H9 (cell line): ENCODE measurements around the gene TRPM5. TPM values are rescaled to one million over a fixed set of nuclear protein-coding genes. Genes with fewer than 3 reads are reported as not detected.

Experiments
- DNase-seq: peaks from one replicate; pipeline ENCODE4 v3.0.0-alpha.2; 2017
- H2AFZ ChIP-seq: one replicate; pipeline ENCODE4 v1.6.1; 2013; ENCODE audit warnings: mild to moderate bottlenecking, low read length, control low read depth, moderate library complexity
- H2AK5ac ChIP-seq: 2 replicates; pipeline ENCODE4 v1.6.1; 2013; ENCODE audit warnings: low read length, control low read depth, mixed read lengths; ENCODE audit not compliant: insufficient read length
- H2BK120ac ChIP-seq: one replicate; pipeline ENCODE4 v1.6.1; 2013; ENCODE audit warnings: low read depth, mild to moderate bottlenecking, low read length, control low read depth, inconsistent platforms; ENCODE audit not compliant: poor library complexity, severe bottlenecking
- H2BK12ac ChIP-seq: 2 replicates; pipeline ENCODE4 v1.6.1; 2013; ENCODE audit warnings: low read length, control low read depth, mixed read lengths, low read depth; ENCODE audit not compliant: insufficient read length
- H2BK15ac ChIP-seq: 2 replicates; pipeline ENCODE4 v1.6.1; 2013; ENCODE audit warnings: low read depth, low read length, control low read depth
- H2BK20ac ChIP-seq: one replicate; pipeline ENCODE4 v1.6.1; 2013; ENCODE audit warnings: low read depth, mild to moderate bottlenecking, low read length, control low read depth, inconsistent platforms; ENCODE audit not compliant: poor library complexity, severe bottlenecking
- H2BK5ac ChIP-seq: 2 replicates; pipeline ENCODE4 v1.6.1; 2013; ENCODE audit warnings: low read length, control low read depth, mixed read lengths; ENCODE audit not compliant: insufficient read length
- H3K14ac ChIP-seq: 2 replicates; pipeline ENCODE4 v1.6.1; 2013; ENCODE audit warnings: low read length, control low read depth; ENCODE audit not compliant: insufficient read depth
- H3K18ac ChIP-seq: 2 replicates; pipeline ENCODE4 v1.6.1; 2013; ENCODE audit warnings: low read depth, mild to moderate bottlenecking, mixed read lengths, low read length, control low read depth; ENCODE audit not compliant: insufficient read length
- H3K23ac ChIP-seq: 2 replicates; pipeline ENCODE4 v1.6.1; 2013; ENCODE audit warnings: low read length, control low read depth, mixed read lengths, low read depth; ENCODE audit not compliant: insufficient read length
- H3K23me2 ChIP-seq: 2 replicates; pipeline ENCODE4 v1.6.1; 2013; ENCODE audit warnings: low read depth, mild to moderate bottlenecking, mixed read lengths, low read length, control low read depth; ENCODE audit not compliant: insufficient read length, poor library complexity, severe bottlenecking
- H3K27ac ChIP-seq: 2 replicates; pipeline ENCODE4 v1.5.1; 2013; ENCODE audit warnings: low read length, control low read depth, mixed read lengths, low read depth; ENCODE audit not compliant: insufficient read length
- H3K27me3 ChIP-seq: 2 replicates; pipeline ENCODE4 v1.6.1; 2013; ENCODE audit warnings: low read length, control low read depth, inconsistent platforms; ENCODE audit not compliant: insufficient read depth
- H3K4ac ChIP-seq: 2 replicates; pipeline ENCODE4 v1.6.1; 2013; ENCODE audit warnings: low read depth, mild to moderate bottlenecking, control low read depth, inconsistent platforms, low read length, moderate library complexity
- H3K4me1 ChIP-seq: 2 replicates; pipeline ENCODE4 v1.6.1; 2013; ENCODE audit warnings: low read length, control low read depth, inconsistent platforms; ENCODE audit not compliant: insufficient read depth
- H3K4me2 ChIP-seq: 2 replicates; pipeline ENCODE4 v1.6.1; 2013; ENCODE audit warnings: low read length, control low read depth, mixed read lengths; ENCODE audit not compliant: insufficient read length, insufficient read depth
- H3K56ac ChIP-seq: 2 replicates; pipeline ENCODE4 v1.6.1; 2013; ENCODE audit warnings: low read depth, mild to moderate bottlenecking, mixed read lengths, low read length, control low read depth; ENCODE audit not compliant: insufficient read length
- H3K79me1 ChIP-seq: 2 replicates; pipeline ENCODE4 v1.6.1; 2013; ENCODE audit warnings: low read depth, mild to moderate bottlenecking, moderate library complexity, low read length, control low read depth, inconsistent platforms; ENCODE audit not compliant: insufficient read depth, poor library complexity, severe bottlenecking
- H3K79me2 ChIP-seq: 2 replicates; pipeline ENCODE4 v1.6.1; 2013; ENCODE audit warnings: low read length, control low read depth, inconsistent platforms; ENCODE audit not compliant: insufficient read depth
- H3K9ac ChIP-seq: 2 replicates; pipeline ENCODE4 v1.6.1; 2013; ENCODE audit warnings: low read length, control low read depth, mixed read lengths; ENCODE audit not compliant: insufficient read length; ENCODE audit errors: extremely low read depth
- H3K9me3 ChIP-seq: one replicate; pipeline ENCODE4 v1.6.1; 2013; ENCODE audit warnings: low read depth, low read length, inconsistent platforms; ENCODE audit not compliant: control insufficient read depth
- H3T11ph ChIP-seq: one replicate; pipeline ENCODE4 v1.6.1; 2013; ENCODE audit warnings: mild to moderate bottlenecking, low read length, control low read depth, inconsistent platforms
- H4K20me1 ChIP-seq: one replicate; pipeline ENCODE4 v1.6.1; 2013; ENCODE audit not compliant: control insufficient read depth, insufficient read length, insufficient read depth
- H4K5ac ChIP-seq: 2 replicates; pipeline ENCODE4 v1.6.1; 2013; ENCODE audit warnings: low read depth, mild to moderate bottlenecking, mixed read lengths, low read length, control low read depth; ENCODE audit not compliant: insufficient read length
- H4K8ac ChIP-seq: replicated peaks from 2 replicates; pipeline ENCODE4 v1.6.1; 2013; ENCODE audit warnings: low read length, control low read depth, mixed read lengths, low read depth; ENCODE audit not compliant: insufficient read length
- H4K91ac ChIP-seq: 2 replicates; pipeline ENCODE4 v1.6.1; 2013; ENCODE audit warnings: low read depth, mild to moderate bottlenecking, moderate library complexity, mixed read lengths, low read length, control low read depth; ENCODE audit not compliant: insufficient read length
- H3K27ac Mint-ChIP-seq, 3 experiments: 2 replicates in 2 of 3; 3 replicates in 1 of 3; pipeline ENCODE4 v1.8.0; 2020 to 2021; ENCODE audit warnings: mixed read lengths in 3 of 3, mild to moderate bottlenecking in 1 of 3, moderate library complexity in 1 of 3
- H3K27me3 Mint-ChIP-seq: 2 replicates; pipeline ENCODE4 v1.8.0; 2021; ENCODE audit warnings: low read depth, mild to moderate bottlenecking, moderate library complexity, mixed read lengths
- H3K36me3 Mint-ChIP-seq, 3 experiments: 2 replicates in 2 of 3; 3 replicates in 1 of 3; pipeline ENCODE4 v1.8.0; 2020 to 2021; ENCODE audit warnings: low read depth in 3 of 3, mixed read lengths in 3 of 3; ENCODE audit not compliant: insufficient read depth in 1 of 3
- H3K4me1 Mint-ChIP-seq, 2 experiments: 2 replicates each; pipeline ENCODE4 v1.8.0; 2020; ENCODE audit warnings: mixed read lengths in 2 of 2
- H3K4me3 Mint-ChIP-seq, 2 experiments: 2 replicates in 1 of 2; 3 replicates in 1 of 2; pipeline ENCODE4 v1.8.0; 2020 to 2021; ENCODE audit warnings: mild to moderate bottlenecking in 2 of 2, mixed read lengths in 2 of 2, moderate library complexity in 1 of 2
- H3K9me3 Mint-ChIP-seq, 2 experiments: 2 replicates in 1 of 2; 3 replicates in 1 of 2; pipeline ENCODE4 v1.8.0; 2020; ENCODE audit warnings: mild to moderate bottlenecking in 2 of 2, mixed read lengths in 2 of 2, moderate library complexity in 1 of 2
- WGBS: extraction: QIAGEN DNeasy Blood & Tissue Kit; methylation state at CpG from one replicate; pipeline ENCODE4 v1.1.7; 2013; ENCODE audit warnings: missing lambda C conversion rate, low lambda C conversion rate, mixed read lengths; ENCODE audit not compliant: insufficient read length; ENCODE audit errors: extremely low coverage; 5-methylcytosine and 5-hydroxymethylcytosine counted together
- total RNA-seq: library from RNA; stranded (reverse); gene quantifications from 2 replicates; pipeline ENCODE4 v1.2.1, GENCODE V29; 2021
- TF ChIP-seq, protein P1 (sequence below): fragments of 200-600 bp; sonication (generic); conservative IDR thresholded peaks from 3 replicates; pipeline ENCODE4 v1.8.0; 2021; ENCODE audit warnings: antibody characterized with exemption, mild to moderate bottlenecking

TRPM5 gene
- total RNA-seq, 1 experiment from 2014 or later = 0.09 TPM

DNA sequence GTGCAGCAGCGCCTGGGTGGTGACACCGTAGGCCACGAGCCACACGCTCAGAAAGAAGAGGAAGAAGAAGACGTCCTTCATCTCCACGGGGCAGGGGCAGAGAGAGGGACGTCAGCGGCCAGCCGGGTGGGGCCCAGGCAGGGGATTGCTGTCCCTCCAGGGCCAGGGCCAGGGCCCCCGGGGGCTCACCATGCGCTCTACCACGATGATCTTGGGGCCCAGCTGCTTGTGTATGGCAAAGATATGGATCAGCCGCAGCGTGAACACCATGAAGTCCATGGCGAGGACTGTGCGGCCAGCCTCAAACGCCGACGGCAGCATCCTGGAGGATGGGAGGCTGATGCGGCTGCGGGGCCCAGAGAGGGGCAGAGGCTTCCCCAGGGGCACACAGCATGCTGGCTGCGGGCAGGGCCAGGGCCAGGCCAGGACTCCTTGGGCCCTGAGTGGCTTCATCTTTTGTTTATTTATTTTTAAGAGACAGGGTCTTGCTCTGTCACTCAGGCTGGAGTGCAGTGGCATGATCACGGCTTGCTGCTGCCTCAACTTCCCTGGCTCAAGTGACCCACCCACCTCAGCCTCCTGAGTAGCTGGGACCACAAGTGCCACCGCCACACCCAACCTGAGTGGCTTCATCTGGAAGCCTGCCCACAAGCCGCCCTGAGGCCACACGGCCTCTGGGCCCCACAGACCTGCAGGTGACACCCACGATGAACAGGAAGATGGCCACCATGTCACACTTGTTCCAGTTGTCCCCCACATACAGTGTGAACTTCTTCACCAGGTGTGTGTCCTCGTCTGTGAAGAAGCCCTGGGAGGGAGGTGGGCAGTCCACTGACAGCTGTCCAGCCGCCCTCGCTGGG lies 32.6 kb downstream of the TRPM5 start:
- H3K23me2 ChIP-seq = no peaks in the 10 kb centered on the region
- H2BK20ac ChIP-seq = no peak overlapping the region
- no peaks in the 10 kb centered on the region for H3K79me1 ChIP-seq
- H2BK15ac ChIP-seq = no peak overlapping the region
- H4K20me1 ChIP-seq = no peaks in the 10 kb centered on the region
- no peak overlapping the region for H3K18ac ChIP-seq
- no peaks in the 10 kb centered on the region for H3K79me2 ChIP-seq
- no peak overlapping the region for H3K23ac ChIP-seq
- no peak overlapping the region for H2BK5ac ChIP-seq
- H3K14ac ChIP-seq = no peak overlapping the region
- H2BK12ac ChIP-seq = no peak overlapping the region
- no peaks in the 10 kb centered on the region for H3K9me3 ChIP-seq
- no peak overlapping the region for H2AFZ ChIP-seq
- H3K4me1 Mint-ChIP-seq = no peaks in the 10 kb centered on the region
- H3K4ac ChIP-seq = no peak overlapping the region
- no peak for DNase-seq
- H4K5ac ChIP-seq = no peak overlapping the region
- H3K9ac ChIP-seq = no peak overlapping the region
- no peaks in the 10 kb centered on the region for H3K27me3 ChIP-seq
- no peaks in the 10 kb centered on the region for H3K4me1 ChIP-seq
- no peak overlapping the region for H4K8ac ChIP-seq
- no peak overlapping the region for H3K27ac ChIP-seq
- H3T11ph ChIP-seq = no peak overlapping the region
- no peak overlapping the region for H3K4me3 Mint-ChIP-seq
- no peak overlapping the region for H4K91ac ChIP-seq
- no peak overlapping the region for H2BK120ac ChIP-seq
- no CpG with 5 or more reads among the region's 30 CpGs for WGBS
- no peak overlapping the region for H2AK5ac ChIP-seq
- H3K4me2 ChIP-seq = no peak overlapping the region
- no peak overlapping the region for H3K27ac Mint-ChIP-seq
- no peaks in the 10 kb centered on the region for H3K36me3 Mint-ChIP-seq
- H3K27me3 Mint-ChIP-seq = peaks cover 11% of the 10 kb centered on the region
- no peaks in the 10 kb centered on the region; a peak in 1 of 5 replicates for H3K9me3 Mint-ChIP-seq
- TF ChIP-seq, protein P1, sequence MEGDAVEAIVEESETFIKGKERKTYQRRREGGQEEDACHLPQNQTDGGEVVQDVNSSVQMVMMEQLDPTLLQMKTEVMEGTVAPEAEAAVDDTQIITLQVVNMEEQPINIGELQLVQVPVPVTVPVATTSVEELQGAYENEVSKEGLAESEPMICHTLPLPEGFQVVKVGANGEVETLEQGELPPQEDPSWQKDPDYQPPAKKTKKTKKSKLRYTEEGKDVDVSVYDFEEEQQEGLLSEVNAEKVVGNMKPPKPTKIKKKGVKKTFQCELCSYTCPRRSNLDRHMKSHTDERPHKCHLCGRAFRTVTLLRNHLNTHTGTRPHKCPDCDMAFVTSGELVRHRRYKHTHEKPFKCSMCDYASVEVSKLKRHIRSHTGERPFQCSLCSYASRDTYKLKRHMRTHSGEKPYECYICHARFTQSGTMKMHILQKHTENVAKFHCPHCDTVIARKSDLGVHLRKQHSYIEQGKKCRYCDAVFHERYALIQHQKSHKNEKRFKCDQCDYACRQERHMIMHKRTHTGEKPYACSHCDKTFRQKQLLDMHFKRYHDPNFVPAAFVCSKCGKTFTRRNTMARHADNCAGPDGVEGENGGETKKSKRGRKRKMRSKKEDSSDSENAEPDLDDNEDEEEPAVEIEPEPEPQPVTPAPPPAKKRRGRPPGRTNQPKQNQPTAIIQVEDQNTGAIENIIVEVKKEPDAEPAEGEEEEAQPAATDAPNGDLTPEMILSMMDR = no peak
- no peak overlapping the region for H3K56ac ChIP-seq
